Hematopoietic multipotent progenitor cell treated with erythropoietin and hydrocortisone succinate and interleukin-3 and kit ligand, for 6 days (in vitro differentiated cells): ENCODE data around the gene OR7C2.
"Not testable (repeated sequence)": the region's sequence is repeated elsewhere in the genome, so short reads cannot be mapped to it uniquely, and the experiment has no call there.

Source experiments
- DNase-seq: peaks from one replicate; pipeline ENCODE4 v3.0.0-alpha.2; 2015

Gene OR7C2

DNA sequence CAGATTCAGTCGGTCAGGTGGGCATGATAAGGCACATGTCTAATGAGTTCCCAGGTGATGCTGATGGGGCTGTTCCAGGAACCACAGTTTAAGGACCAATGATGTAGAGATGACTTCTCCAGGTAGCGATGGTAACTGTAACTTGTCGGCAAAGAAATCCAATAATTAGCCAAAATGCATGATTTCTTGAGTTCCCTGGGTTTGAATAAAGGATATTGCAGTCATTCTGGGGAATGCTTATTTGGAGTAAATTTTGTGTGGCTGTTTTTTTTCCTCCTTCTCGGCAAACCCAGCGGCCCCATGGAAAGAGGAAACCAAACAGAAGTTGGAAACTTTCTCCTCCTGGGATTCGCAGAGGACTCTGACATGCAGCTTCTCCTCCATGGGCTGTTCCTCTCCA is at the start of gene OR7C2:
OR7C2 (plus strand) TSS at position 301 of the 400 bp plus-strand sequence; CDS start at position 301, 0 bp downstream.
- DNase-seq, result no peak

DNA sequence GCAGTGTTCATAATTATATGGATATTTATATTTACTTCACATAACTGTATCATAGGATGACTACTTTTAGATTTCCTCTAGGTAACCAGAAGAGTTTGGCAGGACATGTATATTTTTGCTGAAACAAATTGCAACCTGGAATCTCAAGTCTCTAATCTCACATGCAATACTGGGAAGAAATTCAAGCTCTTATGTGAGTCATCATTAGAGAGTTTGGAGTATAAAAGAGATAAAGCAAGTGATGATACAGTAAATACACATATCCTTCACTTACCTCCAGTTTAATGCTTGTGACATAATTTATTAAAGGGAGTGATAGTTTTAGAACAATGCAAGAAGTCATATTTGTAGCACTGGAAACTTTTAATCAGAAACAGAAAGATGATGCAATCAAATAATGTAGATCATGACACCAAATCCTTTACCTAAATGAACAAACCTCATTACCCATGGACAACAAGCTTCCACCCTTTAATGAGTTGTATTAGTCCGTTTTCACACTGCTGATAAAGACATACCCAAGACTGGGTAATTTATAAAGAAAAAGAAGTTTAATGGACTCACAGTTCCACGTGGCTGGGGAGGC is 39.5 kb upstream of the OR7C2 start:
- no peak for DNase-seq

DNA sequence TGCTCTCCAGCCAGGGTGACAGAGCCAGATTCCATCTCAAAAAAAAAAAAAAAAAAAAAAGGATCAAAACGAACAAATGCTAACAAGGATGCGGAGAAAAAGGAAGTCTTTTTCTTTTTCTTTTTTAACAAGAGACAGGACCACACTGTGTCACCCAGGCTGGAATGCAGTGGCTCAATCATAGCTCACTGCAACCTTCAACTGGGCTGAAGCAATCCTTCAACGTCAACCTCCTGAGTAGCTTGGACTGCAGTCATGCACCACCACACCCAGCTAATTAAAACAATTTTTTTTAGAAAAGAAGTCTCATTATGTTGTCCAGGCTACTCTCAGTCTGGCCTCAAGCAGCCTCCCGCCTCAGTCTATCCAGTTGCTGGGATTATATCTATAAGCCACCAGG is 34.6 kb upstream of the OR7C2 start:
- no peak for DNase-seq

DNA sequence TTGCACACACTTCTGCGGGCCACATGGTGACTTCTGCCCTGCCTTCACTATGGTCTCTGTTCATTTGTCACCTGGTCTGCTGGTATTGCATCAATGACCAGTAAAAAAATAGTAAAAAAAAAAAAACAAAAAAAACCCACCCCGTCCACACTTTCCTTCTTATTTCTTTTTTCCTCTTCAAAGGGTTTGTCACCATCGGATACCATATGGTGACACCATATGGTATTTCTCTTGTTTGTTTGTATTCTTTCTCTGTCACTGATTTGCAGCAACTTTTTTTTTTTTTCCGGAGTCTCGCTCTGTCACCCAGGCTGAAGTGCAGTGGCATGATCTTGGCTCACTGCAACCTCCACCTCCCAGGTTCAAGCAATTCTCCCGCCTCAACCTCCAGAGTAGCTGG is 26.2 kb upstream of the OR7C2 start:
- DNase-seq, result no peak

DNA sequence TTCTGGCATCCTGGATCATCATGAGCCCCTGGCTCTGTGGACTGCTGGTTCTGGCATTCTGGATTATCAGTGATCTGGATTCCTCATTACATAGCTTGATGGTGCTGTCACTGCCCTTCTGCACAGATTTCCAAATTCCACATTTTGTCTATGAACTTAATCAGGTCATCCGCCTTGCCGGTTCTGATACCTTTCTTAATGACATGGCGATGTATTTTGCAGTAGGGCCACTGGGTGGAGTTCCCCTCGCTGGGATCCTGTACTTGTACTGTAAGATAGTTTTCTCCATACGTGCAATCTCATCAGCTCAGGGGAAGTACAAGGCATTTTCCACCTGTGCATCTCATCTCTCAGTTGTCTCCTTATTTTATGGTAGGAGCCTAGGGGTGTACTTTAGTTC is 24.4 kb upstream of the OR7C2 start:
- DNase-seq, result peak; percentile 12

DNA sequence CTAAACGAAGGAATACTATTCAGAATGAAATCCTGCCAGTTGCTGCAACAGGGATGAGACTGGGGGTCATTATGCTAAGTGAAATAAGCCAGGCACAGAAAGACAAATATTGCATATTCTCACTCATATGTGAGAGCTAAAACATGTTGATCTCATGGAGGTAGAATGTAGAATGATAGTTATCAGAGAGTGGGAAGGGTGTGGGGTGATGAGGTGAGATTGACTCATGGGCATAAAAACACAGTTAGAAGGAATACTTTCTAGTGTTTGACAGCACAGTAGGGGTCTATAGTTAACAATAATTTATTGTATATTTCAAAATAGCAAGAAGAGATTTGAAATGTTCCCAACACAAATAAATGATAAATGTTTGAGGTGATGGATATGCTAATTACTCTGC is 7.8 kb upstream of the OR7C2 start:
- no peak for DNase-seq

DNA sequence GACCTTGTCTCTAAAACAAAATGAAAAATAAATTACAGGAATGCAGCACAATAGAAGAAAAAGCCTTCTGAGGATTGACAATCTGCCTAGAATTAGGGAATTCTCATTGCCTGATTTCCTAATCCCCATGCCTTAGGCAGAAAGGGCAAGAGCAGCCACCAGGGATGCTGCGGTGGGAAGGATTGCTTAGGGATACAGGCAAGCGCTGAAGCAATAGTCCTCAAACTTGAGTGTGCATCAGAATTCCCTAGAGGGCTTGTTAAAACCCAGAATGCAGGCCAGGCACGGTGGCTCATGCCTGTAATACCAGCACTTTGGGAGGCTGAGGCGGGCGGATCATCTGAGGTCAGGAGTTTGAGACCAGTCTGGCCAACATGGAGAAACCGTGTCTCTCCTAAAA is 1.0 kb upstream of the OR7C2 start:
- no peak for DNase-seq

DNA sequence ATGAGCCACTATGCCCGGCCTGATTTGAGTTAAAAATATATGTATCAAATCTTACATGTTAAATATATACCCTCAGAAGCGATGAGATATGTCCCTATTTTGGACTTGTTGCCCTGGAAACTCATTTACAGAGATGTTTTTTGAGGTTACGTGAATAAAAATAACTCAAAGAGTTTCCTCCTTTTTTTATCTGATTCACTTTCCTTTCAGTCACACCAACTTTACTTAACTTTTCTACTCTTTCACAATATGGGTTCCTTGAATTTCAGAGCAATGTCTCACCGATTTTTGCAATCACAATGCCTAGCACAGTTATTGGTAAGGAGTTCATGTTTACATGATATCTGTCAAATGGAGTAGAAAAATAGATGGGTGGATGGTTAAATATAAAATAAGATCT is 2.3 kb downstream of the OR7C2 start:
- peak; percentile 59 for DNase-seq

DNA sequence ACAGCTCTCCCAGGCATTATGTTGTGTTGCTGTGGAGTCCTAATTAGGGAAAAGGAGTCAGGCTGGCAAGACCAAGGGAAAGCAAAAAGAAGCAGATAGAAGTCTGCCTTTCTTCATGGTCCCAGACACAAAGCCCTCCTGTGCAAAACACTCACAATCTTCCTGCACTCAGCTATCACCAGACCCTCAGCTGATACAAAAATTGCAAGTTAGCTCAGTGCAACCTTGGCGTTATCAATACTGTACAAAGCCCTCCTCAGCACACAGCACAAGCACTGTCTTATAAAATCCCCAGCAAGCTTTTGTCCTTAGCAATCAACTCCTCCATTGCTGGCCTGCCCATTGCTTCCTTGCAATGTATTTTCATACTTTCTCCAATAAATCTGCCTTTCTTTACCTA is 3.2 kb downstream of the OR7C2 start:
- DNase-seq, result no peak

DNA sequence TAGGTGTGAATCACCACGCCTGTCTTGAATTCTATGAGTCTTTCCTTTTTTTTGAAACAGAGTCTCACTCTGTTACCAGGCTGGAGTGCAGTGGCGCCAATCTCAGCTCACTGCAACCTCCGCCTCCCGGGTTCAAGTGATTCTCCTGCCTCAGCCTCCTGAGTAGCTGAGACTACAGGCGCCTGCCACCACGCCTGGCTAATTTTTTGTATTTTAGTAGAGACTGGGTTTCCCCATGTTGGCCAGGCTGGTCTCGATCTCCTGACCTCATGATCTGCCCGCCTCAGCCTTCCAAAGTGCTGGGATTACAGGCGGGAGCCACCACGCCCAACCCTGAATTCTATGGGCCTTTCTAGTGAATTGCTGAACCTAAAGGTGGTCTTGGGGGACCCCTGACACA is 8.1 kb downstream of the OR7C2 start:
- DNase-seq, result not testable (repeated sequence)

DNA sequence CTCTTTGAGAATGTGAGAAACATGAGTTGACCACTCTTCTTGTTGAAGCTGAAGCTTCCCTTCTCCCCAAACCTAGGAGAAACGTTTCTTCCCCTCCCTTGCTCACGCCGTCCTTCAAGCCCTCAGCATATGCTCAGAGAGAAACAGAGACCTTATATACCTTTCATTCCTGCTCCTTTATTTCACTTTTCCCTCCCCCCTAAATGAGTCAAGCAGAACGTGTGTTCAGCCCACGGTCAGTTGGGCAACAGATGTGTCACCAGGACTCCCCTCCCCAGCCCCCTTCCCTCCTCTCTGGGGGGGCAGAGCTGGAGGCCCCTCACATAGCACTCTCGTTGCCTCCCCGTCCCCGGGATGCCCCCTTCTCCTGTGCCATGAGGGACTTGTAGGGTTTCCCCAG is 8.6 kb downstream of the OR7C2 start:
- no peak for DNase-seq

DNA sequence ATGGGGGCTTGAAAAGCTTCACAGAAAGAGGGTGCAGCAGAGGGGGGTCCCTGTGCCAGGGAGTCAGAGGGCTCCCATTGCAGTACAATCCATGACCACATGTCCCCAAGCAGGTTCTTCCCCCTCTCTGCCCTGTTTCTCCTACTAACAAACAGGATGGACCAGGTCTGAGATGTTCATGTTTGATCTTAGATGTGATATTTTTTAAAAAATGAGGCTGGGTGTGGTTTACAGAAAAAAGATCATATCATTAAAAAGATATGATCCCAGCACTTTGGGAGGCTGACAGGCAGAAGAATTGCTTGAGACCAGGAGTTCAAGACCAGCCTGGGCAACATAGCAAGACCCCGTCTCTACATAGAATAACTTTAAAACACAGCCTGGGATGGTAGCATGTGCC is 9.1 kb downstream of the OR7C2 start:
- DNase-seq, result no peak

DNA sequence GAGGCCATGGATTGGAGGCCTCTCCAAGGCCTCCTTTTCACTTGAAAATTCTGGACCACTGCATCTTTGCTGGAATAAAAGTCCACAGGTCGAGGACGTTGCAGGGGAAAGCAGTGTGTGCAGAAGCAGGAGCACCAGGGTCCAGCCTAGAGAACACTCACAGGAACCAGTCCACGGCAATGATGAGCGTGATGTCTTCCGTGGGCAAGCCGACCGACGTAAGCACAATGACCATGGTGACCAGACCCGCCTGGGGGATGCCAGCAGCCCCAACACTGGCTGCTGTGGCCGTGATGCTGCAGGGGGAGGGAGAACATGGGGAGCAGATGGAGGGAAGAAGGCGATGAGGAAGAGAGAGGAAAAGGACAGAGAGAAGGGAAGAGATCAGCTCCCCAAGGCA is 11.5 kb downstream of the OR7C2 start:
- no peak for DNase-seq

DNA sequence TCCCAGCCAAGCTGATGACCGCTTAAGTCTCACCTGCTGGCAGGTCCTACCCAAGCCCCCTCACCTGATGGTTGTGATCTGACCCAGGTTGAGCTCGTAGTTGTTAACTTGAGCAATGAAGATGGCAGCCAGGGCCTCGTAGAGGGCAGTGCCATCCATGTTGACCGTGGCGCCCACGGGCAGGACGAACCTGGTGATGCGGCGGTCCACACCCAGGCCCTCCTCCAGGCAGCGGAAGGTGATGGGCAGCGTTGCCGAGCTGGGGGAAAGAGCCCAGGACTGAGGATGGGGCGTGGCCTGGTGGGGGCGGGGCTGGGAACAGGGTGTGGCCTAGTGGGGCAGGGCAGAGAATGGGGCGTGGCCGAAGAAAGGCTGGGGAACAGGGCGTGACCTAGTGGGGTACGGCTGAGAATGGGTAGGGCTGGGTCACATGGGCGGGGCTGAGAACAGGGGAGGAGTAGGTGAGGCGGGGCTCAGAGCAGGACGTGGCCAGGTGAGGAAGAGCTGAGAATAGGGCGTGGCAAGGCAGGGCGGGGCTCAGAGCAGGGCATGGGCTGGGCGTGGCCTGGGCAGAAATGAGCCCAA is 12.9 kb downstream of the OR7C2 start:
- peak; percentile 27 for DNase-seq

DNA sequence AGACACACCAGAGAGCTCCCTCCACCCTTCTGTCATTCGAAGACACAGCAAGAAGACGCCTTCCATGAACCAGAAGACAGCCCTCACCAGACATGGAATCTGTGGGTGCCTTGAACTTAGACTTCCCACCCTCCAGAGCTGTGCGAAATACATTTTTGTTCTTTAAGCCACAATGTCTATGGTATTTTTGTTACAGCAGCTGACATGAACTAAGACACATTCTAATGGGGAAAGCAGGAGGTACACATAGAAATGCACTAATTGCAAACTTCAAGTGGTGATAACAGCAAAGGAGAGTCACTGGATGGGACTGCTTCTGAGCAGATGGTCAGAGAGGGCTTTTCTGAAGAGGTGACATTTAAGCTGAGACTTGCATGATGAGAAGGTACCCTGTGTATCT is 16.2 kb downstream of the OR7C2 start:
- DNase-seq, result no peak

DNA sequence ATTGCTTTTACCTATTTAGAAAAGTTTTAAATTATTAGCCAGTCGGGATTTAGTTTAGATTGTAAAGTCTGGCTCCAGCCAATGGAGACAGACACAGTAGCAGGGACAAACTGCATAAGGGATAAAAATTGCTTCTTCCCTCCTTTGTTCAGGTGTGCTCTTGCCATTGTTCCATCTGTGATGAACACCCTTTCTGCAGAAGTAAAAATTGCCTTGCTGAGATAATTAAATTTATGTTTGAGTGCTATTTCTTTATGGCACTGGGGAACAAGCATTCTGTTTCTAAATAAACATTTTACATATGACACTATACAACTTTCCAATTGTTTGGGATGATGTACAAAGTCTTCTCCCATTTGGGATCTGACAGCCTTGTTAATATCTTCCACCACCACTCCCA is 18.0 kb downstream of the OR7C2 start:
- DNase-seq, result no peak

DNA sequence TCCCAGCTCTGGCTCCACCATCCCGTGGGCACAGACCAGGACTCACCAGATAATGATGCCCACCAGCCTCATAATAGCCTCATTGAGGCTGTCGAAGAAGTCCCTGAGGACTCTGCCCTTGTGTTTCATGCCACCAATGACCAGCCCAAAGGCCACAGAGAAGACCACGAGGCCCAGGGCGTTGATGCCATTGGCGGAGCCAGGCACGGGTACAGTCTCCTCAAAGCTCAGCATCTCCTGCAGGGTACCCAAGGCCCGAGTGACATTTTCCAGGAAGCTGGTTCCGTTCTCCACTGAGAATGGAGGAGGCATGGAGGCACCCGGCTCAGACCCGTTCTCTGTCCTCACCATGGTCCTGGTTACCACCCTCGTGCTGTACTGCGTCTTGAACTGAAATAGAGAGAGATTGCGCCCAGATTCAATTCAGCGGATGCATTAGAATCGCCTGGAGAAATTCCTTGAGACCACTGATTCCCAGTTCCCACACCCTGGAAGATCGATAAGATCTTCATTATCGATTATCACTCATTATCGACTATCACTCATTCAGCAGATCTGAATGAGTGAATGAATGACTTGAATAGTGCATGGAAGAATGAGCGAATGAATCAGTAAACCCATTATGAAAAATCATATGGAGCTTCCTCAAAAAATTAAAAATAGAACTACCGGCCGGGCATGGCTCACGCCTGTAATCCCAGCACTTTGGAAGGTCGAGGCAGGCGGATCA is 20.8 kb downstream of the OR7C2 start:
- no peak for DNase-seq

DNA sequence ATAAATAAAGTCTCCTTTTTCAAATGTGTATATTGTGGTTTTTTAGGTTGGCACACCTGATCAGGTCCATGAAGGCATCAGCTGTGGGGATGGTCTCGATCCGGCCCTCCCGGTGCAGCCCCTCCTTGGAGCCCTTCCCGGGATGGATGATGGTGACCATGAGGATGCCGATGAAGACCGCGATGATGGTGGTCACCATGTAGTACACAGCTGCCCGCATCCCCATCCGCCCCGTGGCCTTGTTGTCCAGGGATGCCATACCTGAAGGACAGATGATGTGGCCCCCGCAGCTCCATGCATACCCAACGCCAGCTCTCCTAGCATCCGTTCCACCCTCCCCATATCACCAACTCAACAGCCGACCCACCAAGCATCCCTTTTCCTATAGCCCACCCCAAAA is 27.0 kb downstream of the OR7C2 start:
- no peak for DNase-seq

DNA sequence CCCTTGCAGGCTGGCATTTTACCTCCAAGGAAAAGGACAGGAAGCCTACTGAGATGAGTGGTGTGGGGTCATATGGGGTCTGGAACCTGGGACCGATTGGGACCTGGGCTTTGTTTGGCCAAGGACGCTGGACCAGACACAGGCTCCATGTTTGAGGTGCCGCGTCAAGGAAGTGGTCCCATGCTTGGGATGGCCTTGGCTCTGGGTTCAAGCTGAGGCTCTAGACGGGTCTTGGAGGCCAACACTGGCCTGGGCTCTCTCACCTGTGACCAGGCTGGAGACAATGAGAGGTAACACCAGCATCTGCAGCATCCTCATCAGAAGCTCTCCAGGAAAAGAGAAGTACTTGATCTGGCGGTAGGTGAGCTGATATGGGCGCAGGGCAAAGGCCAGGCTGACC is 30.2 kb downstream of the OR7C2 start:
- no peak for DNase-seq

DNA sequence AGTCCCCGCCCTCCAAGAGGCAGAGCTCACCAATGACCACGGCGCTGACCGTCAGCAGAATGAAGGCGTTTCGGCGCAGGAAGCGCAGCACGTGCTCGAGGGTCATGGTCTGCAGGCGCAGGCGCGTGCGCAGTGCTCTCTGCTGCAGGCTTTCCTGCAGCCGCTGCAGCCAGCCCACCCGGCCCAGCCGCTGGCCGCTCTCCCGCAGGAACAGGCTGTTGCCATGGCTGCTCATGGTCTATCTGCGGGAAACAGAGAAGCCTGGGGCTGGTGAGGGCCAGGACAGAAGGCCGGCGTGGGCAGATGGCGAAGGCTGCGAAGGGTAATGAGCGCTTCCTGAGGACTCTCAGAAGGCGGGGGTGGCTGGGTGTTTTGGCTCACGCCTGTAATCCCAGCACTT is 31.4 kb downstream of the OR7C2 start:
- DNase-seq, result no peak

DNA sequence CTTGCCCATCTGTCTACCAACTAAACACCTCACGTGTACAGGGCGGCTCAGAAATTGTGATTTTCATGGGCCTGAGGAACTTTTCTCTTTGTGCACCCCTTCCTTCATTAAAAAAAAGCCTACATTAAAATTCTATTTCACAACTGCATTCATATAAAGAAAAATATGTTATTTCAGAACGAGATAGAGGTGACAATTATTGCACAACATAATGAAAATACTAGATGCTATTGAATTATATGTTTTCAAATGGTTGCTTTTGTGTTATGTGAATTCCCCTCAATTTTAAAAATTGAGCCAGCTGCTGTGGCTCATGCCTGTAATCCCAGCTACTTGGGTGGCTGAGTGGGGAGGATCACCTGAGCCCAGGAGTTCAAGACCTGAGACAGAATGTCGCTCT is 33.2 kb downstream of the OR7C2 start:
- DNase-seq, result no peak

DNA sequence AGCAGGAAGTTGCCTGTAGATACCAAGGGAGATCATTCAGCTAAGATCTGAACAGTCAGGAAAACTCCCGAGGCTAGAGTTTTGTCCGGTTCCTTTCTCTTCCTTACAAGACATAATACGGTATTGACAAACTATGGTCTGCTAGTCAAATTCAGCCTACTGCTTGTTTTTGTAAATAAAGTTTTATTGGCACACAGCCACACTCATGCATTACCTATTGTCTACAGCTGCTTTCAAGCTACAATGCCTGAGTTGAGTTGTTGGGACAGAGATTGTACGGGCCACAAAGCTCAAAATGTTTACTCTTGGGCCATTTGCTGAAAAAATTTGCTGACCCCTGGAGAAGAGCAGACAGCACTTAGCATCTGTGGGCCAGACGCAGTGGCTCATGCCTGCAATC is 35.8 kb downstream of the OR7C2 start:
- DNase-seq, result no peak

DNA sequence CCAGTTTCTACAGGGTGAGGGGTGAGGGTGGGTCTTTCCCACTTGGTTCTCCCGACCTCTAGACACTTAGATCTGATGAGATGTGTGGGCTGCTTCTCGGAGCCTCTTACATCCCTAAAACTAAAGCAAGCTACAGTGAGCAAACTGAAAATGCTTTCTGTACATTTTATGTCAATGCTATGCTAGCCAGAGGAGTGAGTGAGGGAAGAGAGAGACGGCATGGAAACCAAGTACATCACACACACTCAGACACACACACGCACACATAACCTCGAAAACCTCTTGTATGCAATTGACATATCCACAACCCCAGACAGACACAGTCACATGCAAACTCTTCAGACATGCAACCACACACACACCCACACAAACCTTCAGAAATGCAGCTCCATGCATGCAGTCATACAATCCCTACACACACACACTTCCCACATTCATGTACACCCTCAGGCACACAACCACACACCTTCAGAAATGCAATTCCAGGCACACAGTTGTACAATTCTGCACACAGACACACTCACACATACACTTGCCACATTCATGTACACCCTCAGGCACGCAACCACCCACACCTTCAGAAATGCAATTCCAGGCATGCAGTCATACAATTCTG is 37.0 kb downstream of the OR7C2 start:
- DNase-seq, result no peak
